Placental pericyte (primary cell): ENCODE data around the gene NEXMIF. TPM values are rescaled to one million over a fixed set of nuclear protein-coding genes. Genes with fewer than 3 reads are reported as not detected.

Experiments
- small RNA-seq: library from RNA; depleted of rRNA; stranded (forward); fragments of <200 nt; gene quantifications from one replicate; pipeline ENCODE3, GENCODE V24; 2012; ENCODE audit warnings: low replicate concordance
- total RNA-seq: library from RNA; depleted of rRNA; stranded (reverse); fragments of >200 nt; gene quantifications from 2 replicates; pipeline ENCODE4 v1.2.3, GENCODE V29; 2012

The NEXMIF gene
- total RNA-seq, result not detected in 2 replicates

GRCh38 chrX:74925225-74926088 is at the start of gene NEXMIF:
TSS of gene NEXMIF (minus strand) at chrX:74925452.

Small RNAs within 50 kb of the gene (small RNA-seq; reads per million reads assigned to genes)
- gene AL139395.1, result not detected

Other genes with a start within 250 kb of the NEXMIF start
- 16.9 and 19.2 TPM in 2 replicates for gene ABCB7, start 230.8 kb upstream of the NEXMIF start, total RNA-seq